Astrocyte of the cerebellum (primary cell): ENCODE data around the gene CD79B.
"Not testable (repeated sequence)": the region's sequence is repeated elsewhere in the genome, so short reads cannot be mapped to it uniquely, and the experiment has no call there.

Source experiments
- DNase-seq: peaks from one replicate; pipeline ENCODE4 v3.0.0-alpha.2; 2011; ENCODE audit warnings: low read depth
- H3K4me3 ChIP-seq: 2 replicates; pipeline ENCODE4 v1.5.1; 2011; ENCODE audit warnings: mild to moderate bottlenecking, low read depth, low read length, moderate library complexity
- in situ Hi-C: cut with HindIII; loops from 2 replicates; pipeline ENCODE4 v1.10.0; 2017; ENCODE audit warnings: low sequenced_read_pairs
- TF ChIP-seq, protein P1 (sequence below): IDR thresholded peaks from 2 replicates; pipeline ENCODE4 v1.5.1; 2012; ENCODE audit warnings: low read length, low read depth, moderate library complexity, mild to moderate bottlenecking; ENCODE audit errors: missing control alignments

Gene CD79B

DNA sequence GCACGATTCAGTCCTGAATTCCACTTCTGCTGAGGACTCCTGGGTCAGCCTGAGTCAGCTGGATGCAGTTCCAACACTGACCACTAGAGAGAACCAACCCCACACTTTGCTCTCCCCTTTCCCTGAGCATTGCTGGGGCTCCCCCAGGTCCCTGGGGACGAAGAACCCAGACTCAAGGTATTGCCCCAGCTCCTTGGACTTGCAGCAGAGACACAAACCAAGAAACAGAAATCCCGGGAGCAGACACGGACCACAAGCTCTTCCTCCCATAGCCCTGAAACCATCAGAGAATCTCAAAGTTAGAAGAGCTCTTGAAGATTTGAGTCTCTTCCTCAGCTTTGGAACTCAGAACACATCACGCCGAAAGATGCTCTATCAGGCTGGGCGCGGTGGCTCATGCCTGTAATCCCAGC lies 12.8 kb downstream of the CD79B start:
- TF ChIP-seq, protein P1, sequence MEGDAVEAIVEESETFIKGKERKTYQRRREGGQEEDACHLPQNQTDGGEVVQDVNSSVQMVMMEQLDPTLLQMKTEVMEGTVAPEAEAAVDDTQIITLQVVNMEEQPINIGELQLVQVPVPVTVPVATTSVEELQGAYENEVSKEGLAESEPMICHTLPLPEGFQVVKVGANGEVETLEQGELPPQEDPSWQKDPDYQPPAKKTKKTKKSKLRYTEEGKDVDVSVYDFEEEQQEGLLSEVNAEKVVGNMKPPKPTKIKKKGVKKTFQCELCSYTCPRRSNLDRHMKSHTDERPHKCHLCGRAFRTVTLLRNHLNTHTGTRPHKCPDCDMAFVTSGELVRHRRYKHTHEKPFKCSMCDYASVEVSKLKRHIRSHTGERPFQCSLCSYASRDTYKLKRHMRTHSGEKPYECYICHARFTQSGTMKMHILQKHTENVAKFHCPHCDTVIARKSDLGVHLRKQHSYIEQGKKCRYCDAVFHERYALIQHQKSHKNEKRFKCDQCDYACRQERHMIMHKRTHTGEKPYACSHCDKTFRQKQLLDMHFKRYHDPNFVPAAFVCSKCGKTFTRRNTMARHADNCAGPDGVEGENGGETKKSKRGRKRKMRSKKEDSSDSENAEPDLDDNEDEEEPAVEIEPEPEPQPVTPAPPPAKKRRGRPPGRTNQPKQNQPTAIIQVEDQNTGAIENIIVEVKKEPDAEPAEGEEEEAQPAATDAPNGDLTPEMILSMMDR, result peak; percentile 97
- H3K4me3 ChIP-seq, result no peak overlapping the region
- DNase-seq, result peak; percentile 13
- in situ Hi-C loops, result no loop called here

GRCh38 chr17:63918789-63919305 lies 13.3 kb downstream of the CD79B start, which contains the start of gene GH1:
GH1 (minus strand) TSS chr17:63918839; CDS start chr17:63918776, 63 bp downstream.
- DNase-seq, in situ Hi-C loops, H3K4me3 ChIP-seq: not testable (repeated sequence)

- TF ChIP-seq, protein P1, result no peak
- in situ Hi-C loops, result no loop called here
- no peak overlapping the region for H3K4me3 ChIP-seq
- no peak for DNase-seq
These were observed 13.8 kb downstream of the CD79B start for GRCh38 chr17:63918305-63918704.

DNA sequence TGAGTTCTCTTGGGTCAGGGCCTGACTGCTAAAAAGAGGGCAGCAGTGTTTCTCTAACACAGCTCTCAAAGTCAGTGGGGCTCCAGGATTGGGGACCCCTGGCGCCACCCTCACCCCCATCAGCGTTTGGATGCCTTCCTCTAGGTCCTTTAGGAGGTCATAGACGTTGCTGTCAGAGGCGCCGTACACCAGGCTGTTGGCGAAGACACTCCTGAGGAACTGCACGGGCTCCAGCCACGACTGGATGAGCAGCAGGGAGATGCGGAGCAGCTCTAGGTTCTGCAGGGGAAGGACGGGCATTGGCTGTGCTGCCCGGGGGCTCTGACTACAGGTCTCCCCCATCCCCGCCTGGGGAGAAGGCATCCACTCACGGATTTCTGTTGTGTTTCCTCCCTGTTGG lies 14.5 kb downstream of the CD79B start:
- TF ChIP-seq, protein P1, result no peak
- in situ Hi-C loops, result no loop called here
- no peak for DNase-seq
- no peak overlapping the region for H3K4me3 ChIP-seq

- not testable (repeated sequence) for DNase-seq
These were observed 14.9 kb downstream of the CD79B start for GRCh38 chr17:63917206-63917605.

DNA sequence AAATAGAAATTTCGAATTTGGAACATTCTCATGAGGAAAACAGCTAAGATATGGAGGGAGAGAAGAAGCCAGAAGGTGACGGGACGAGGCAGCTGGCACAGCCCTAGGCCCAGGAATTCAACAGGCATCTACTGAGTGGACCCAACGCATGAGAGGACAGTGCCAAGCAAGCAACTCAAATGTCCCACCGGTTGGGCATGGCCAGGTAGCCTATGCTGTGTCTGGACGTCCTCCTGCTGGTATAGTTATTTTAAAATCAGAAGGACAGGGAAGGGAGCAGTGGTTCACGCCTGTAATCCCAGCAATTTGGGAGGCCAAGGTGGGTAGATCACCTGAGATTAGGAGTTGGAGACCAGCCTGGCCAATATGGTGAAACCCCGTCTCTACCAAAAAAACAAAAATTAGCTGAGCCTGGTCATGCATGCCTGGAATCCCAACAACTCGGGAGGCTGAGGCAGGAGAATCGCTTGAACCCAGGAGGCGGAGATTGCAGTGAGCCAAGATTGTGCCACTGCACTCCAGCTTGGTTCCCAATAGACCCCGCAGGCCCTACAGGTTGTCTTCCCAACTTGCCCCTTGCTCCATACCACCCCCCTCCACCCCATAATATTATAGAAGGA lies 15.5 kb downstream of the CD79B start:
- no peak overlapping the region for H3K4me3 ChIP-seq
- TF ChIP-seq, protein P1, result no peak
- no peak for DNase-seq
- in situ Hi-C loops, result no loop called here

More at GRCh38 chr17:63917206-63917605, 14.9 kb downstream of the CD79B start:
- H3K4me3 ChIP-seq, in situ Hi-C loops: not testable (repeated sequence)

DNA sequence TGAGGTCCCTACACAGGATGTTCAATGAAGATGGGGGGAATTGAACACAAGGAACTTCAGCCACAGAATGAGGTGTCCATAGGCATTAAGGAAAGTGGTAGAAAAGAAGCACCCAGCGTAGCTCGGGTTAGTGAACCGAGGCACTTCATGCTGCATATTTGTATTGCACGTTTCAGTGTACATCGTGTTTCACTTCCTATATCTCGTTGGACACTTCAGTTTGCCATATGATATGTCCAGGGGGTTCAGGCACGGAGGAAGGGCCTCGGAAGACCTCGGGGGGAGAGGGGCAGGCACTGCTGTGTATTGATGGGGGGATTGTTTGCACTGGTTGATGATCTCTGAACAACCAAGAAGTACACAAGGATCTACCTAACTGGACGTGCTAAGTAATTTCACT lies 16.4 kb downstream of the CD79B start:
- DNase-seq, in situ Hi-C loops, H3K4me3 ChIP-seq: not testable (repeated sequence)

GRCh38 chr17:63914471-63914870 lies 17.7 kb downstream of the CD79B start:
- TF ChIP-seq, protein P1, result no peak
- DNase-seq, result no peak
- in situ Hi-C loops, result no loop called here
- no peak overlapping the region for H3K4me3 ChIP-seq
